Measurements from ENCODE around the gene SNX33. TPM values are rescaled to one million over a fixed set of nuclear protein-coding genes. Genes with fewer than 3 reads are reported as not detected.

SNX33 gene
- total RNA-seq, 1 experiment from 2014 or later: 16.8 TPM

DNA sequence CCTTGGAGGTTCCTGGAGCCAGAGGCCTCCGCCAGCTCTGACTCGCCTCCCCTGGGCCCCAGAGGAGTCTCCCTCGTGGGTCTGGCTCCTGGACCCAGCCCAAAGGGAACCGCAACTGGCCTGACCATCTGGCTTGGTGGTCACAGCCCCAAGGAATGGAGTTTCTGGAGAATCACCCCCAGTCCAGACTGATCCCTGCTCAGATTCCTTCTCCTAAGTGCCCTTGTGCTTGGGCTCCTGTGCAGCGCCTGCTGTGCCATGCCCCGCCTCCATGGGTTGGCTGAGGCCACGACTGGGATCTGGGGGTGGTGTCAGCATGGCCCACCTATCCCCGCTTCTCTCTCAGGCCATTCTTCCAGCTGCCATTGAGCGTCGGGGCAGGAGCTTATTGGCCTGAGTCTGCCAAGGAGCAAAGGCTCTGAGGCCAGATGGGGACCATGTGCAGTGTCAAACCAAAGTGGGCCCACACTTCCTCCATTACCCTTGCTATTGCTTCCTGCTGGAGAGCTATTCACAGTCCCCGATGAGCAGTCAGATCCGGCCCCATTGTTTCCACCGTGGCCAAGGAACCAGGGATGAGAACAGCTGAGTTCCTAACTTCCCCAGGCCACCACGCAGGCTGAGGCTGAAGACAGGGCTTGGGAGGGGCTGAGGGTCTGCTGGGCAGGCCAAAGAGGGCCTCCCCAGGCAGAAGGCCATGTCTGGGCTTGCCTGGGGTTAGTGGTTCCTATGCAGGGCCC lies 46.0 kb downstream of the SNX33 start:
- no peaks in the 10 kb centered on the region for H3K9me3 ChIP-seq (ENCODE audit: low read length)
- peak overlapping the region; percentile 48; the same call in 1 of the 2 replicates for H3K4me2 ChIP-seq (ENCODE audit: low read length)
- H3K36me3 ChIP-seq (ENCODE audit: low read depth, low read length): no peaks in the 10 kb centered on the region
- peak overlapping the region; percentile 56; the same call in 1 of the 2 replicates for H2AFZ ChIP-seq (ENCODE audit: low read length)
- H3K4me1 ChIP-seq (ENCODE audit: insufficient read depth, low read length): peaks cover 18% of the 10 kb centered on the region
- DNase-seq (no peak), ATAC-seq (no peak)
- no TSS peak for BruUV-seq (replicated peaks)
- H4K20me1 ChIP-seq (ENCODE audit: low read length): no peaks in the 10 kb centered on the region
- no peaks in the 10 kb centered on the region for H3K79me2 ChIP-seq (ENCODE audit: low read length)
- H3K9me2 ChIP-seq (replicated peaks; ENCODE audit: low read length): no peaks in the 10 kb centered on the region
- no peaks in the 10 kb centered on the region for H3F3A ChIP-seq (ENCODE audit: low read length, unreplicated experiment)
- no peaks in the 10 kb centered on the region for H3K27me3 ChIP-seq (ENCODE audit: low read length)
- CTCF ChIA-PET: no interaction called here
- no peak for TF ChIP-seq EZH2 (IDR thresholded peaks at IDR 0.05; ENCODE audit: low read length, unreplicated experiment)
- no peak for TF ChIP-seq EZH2phosphoT487 (IDR thresholded peaks at IDR 0.05; ENCODE audit: borderline replicate concordance, low read length)
- TF ChIP-seq, protein P1, sequence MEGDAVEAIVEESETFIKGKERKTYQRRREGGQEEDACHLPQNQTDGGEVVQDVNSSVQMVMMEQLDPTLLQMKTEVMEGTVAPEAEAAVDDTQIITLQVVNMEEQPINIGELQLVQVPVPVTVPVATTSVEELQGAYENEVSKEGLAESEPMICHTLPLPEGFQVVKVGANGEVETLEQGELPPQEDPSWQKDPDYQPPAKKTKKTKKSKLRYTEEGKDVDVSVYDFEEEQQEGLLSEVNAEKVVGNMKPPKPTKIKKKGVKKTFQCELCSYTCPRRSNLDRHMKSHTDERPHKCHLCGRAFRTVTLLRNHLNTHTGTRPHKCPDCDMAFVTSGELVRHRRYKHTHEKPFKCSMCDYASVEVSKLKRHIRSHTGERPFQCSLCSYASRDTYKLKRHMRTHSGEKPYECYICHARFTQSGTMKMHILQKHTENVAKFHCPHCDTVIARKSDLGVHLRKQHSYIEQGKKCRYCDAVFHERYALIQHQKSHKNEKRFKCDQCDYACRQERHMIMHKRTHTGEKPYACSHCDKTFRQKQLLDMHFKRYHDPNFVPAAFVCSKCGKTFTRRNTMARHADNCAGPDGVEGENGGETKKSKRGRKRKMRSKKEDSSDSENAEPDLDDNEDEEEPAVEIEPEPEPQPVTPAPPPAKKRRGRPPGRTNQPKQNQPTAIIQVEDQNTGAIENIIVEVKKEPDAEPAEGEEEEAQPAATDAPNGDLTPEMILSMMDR (conservative IDR thresholded peaks at IDR 0.05; ENCODE audit: low read depth, low read length): no peak
- intact Hi-C loops (cut with micrococcal nuclease): no loop called here
- H3K4me3 ChIP-seq (ENCODE audit: low read length): no peak overlapping the region
- H3K9ac ChIP-seq (ENCODE audit: low read length): no peak overlapping the region
- H3K27ac ChIP-seq (ENCODE audit: low read length): no peak overlapping the region; the same call in 1 of the 2 replicates
- POLR2A ChIA-PET (ENCODE audit: unreplicated experiment): no interaction called here

DNA sequence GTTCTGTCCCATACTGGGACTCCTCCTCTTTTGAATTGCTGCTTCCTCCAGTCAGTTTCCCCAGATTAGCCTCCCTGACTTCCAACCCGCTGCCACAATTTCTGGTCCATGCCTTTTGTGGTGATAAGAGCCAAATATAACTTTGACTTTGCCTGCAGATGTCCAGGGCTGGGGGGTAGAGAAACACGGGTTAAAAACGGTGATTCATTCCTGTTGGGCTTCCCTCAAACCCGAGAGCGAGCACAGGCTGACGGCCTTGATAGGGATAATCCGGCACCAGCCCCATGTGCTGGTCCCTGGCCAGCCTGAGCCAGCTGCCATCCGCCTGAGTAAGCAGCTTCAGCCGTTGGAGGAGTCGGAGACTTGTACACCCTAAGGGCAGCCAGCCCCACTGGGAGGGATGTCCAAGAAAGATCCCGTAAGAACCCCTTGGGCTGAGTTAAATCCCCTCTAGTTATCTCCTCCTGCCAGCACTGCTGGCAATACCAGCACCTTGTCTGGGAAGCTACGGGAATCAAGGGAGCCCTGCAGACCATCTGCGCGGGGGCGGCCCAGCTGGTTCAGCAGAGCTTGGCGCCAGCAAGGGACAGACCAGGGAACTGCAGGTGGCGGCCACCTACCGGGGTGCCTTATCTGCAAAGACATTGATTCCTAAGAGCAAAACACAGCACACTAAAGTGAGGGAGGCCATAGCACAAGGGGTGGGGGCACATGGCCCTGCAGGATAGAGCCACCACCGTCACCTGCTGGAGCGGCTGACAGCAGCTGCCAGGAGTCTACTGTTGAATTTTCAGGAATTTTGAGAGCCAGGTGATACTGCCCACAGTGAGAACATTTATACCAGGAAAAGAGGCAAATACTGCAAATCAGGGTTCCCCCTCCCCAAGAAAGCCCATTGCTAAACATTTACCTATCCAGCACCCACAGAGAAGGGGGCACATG lies 46.8 kb downstream of the SNX33 start:
- intact Hi-C loops (cut with micrococcal nuclease): no loop called here
- Histone ChIP-seq H3K36me3 (ENCODE audit: low read depth, low read length) (no peaks in the 10 kb centered on the region), H3K27me3 (ENCODE audit: low read length) (no peaks in the 10 kb centered on the region), H2AFZ (ENCODE audit: low read length) (peak overlapping the region; percentile 56), H3F3A (ENCODE audit: low read length, unreplicated experiment) (no peaks in the 10 kb centered on the region), H3K4me1 (ENCODE audit: insufficient read depth, low read length) (peaks cover 18% of the 10 kb centered on the region), H3K79me2 (ENCODE audit: low read length) (no peaks in the 10 kb centered on the region), H3K9ac (ENCODE audit: low read length) (no peak overlapping the region), H4K20me1 (ENCODE audit: low read length) (no peaks in the 10 kb centered on the region), H3K4me3 (ENCODE audit: low read length) (no peak overlapping the region), H3K9me2 (replicated peaks; ENCODE audit: low read length) (no peaks in the 10 kb centered on the region), H3K4me2 (ENCODE audit: low read length) (peak overlapping the region; percentile 48; the same call in 1 of the 2 replicates), H3K27ac (ENCODE audit: low read length) (peak overlapping the region; percentile 12; the same call in 1 of the 2 replicates), H3K9me3 (ENCODE audit: low read length) (no peaks in the 10 kb centered on the region)
- ATAC-seq (peak; percentile 94), DNase-seq (peak; percentile 81)
- ChIA-PET CTCF (interaction anchor here (0.8 to 1.0 kb wide), 2 partner anchors 10 to 115 kb away, joined by 4 to 6 read pairs; no protein-coding TSS in a partner anchor), POLR2A (ENCODE audit: unreplicated experiment) (no interaction called here)
- no TSS peak for BruUV-seq (replicated peaks)
- no peak for TF ChIP-seq EZH2phosphoT487 (IDR thresholded peaks at IDR 0.05; ENCODE audit: borderline replicate concordance, low read length)
- TF ChIP-seq, protein P1 (conservative IDR thresholded peaks at IDR 0.05; ENCODE audit: low read depth, low read length): peak; percentile 54

Measured in PC-3 (cell line).